Epithelial cell of proximal tubule (primary cell): Measurements from ENCODE around the gene ANXA2. TPM values are rescaled to one million over a fixed set of nuclear protein-coding genes. Genes with fewer than 3 reads are reported as not detected.
"Not testable (repeated sequence)": the region's sequence is repeated elsewhere in the genome, so short reads cannot be mapped to it uniquely, and the experiment has no call there.

ENCODE experiments used
- DNase-seq: peaks from one replicate; pipeline ENCODE4 v3.0.0-alpha.2; 2011; ENCODE audit warnings: low read depth
- H3K4me3 ChIP-seq: 2 replicates; pipeline ENCODE4 v1.5.1; 2011; ENCODE audit warnings: low read depth, mild to moderate bottlenecking, low read length
- total RNA-seq: library from RNA; depleted of rRNA; stranded (reverse); fragments of >200 nt; gene quantifications from 2 replicates; pipeline ENCODE4 v1.2.3, GENCODE V29; 2015
- TF ChIP-seq, protein P1 (sequence below): conservative IDR thresholded peaks from 2 replicates; pipeline ENCODE4 v1.5.1; 2012; ENCODE audit warnings: low read depth, mild to moderate bottlenecking, low read length

ANXA2 gene
- total RNA-seq, 1 donor from 2014 or later: 2,958 TPM

DNA sequence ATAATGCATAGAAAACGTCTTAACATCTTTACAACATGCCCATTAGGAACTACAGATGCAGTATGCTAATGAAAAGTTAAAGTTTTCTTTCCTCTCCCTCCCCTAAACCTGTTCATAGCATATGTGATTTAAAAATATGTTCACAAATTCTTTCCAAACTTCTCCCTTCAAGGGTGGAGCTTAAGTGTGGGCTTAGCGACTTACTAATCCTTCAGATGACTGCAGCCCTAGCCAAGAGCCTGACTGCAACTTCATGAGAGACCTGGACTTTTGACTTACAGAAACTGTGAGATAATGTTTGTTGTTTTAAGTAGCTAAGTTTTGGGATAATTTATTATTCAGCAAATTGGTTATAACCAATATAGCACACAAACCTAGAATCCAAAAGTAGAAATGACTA, 22.0 kb upstream of the ANXA2 start:
- TF ChIP-seq, protein P1, sequence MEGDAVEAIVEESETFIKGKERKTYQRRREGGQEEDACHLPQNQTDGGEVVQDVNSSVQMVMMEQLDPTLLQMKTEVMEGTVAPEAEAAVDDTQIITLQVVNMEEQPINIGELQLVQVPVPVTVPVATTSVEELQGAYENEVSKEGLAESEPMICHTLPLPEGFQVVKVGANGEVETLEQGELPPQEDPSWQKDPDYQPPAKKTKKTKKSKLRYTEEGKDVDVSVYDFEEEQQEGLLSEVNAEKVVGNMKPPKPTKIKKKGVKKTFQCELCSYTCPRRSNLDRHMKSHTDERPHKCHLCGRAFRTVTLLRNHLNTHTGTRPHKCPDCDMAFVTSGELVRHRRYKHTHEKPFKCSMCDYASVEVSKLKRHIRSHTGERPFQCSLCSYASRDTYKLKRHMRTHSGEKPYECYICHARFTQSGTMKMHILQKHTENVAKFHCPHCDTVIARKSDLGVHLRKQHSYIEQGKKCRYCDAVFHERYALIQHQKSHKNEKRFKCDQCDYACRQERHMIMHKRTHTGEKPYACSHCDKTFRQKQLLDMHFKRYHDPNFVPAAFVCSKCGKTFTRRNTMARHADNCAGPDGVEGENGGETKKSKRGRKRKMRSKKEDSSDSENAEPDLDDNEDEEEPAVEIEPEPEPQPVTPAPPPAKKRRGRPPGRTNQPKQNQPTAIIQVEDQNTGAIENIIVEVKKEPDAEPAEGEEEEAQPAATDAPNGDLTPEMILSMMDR: no peak
- no peak for DNase-seq
- H3K4me3 ChIP-seq: no peak overlapping the region

DNA sequence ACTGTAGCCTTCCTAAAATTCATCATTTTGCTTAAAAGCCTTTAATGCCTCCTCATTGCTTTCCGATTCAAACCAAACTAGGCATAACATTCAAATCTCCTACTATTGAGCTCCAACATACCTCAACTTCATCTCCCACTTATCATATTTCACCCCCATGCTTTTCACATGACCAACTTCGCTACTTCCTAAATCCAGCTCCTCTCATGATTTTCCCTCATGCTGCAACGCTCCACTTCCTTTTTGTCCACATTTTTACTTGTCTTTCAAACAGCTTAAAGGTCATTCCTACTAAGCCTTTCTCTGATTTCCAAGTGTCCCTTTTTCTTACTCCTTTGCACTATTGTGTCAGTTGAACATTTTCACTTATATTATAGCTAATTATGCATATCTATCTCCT, 20.3 kb upstream of the ANXA2 start:
- H3K4me3 ChIP-seq: no peak overlapping the region
- no peak for DNase-seq
- TF ChIP-seq, protein P1: no peak

DNA sequence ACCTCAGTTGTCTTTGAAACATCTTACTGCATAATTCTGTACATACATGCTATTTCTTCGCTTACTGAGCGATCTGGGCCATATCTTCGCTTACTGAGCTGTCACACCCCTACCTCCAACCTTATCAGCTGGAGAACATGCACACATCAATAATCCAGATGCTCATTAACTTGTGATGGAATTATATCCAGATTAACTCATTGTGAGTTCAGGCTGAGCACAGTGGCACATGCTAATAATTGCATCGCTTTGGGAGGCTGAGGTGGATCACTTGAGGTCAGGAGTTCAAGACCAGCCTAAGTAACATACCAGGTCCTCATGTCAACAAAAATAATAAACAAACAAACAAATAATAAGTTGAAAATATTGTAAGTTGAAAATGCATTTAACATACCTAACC, 19.3 kb upstream of the ANXA2 start:
- TF ChIP-seq, protein P1: no peak
- no peak overlapping the region for H3K4me3 ChIP-seq
- DNase-seq: no peak

DNA sequence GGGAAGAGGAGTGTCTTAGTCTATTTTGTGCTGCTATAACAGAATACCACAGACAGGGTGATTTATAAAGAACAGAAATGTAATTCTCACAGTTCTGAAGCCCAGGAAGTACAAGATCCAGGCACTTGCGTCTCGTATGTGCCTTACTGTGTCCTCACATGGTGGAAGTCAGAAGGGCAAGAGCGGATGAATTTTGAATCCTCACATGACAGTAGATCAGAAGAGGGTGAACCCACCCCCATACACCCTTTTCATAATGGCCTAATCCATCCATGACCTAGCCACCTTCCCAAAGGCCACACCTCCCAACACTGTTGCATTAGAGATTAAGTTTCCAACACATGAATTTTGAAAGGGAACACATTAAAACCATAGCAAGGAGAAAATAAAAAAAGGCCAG, 18.7 kb upstream of the ANXA2 start:
- TF ChIP-seq, protein P1: no peak
- H3K4me3 ChIP-seq: no peak overlapping the region
- no peak for DNase-seq

DNA sequence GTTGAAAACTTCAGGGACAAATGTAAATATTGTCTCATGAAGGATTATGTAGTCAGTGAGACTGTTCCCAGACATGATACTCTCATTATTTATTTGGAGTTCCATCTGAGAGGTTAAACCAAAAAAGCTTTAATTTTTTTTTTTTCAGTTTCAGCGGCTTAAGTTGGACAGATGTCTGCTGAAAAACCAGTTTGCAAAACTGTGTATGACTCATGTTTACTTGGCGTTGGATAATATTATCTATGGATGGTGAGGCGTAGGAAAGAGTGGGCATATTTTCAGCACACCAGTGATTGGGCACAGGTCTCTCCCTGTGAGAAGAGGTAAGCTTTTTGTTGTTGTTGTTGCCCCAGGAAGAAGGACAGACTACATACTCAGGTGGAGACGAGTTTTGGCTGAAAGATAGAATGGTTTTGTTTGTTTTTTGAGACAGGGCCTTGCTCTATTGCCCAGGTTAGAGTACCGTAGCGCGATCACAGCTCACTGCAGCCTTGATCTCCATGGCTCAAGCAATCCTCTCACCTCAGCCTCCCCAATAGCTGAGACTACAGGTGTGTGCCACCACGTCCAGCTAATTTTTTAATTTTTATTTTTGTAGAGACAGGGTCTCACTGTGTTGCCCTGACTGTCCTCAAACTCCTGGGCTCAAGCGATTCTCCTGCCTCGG, 16.4 kb upstream of the ANXA2 start:
- no peak overlapping the region for H3K4me3 ChIP-seq
- TF ChIP-seq, protein P1: no peak
- DNase-seq: no peak

DNA sequence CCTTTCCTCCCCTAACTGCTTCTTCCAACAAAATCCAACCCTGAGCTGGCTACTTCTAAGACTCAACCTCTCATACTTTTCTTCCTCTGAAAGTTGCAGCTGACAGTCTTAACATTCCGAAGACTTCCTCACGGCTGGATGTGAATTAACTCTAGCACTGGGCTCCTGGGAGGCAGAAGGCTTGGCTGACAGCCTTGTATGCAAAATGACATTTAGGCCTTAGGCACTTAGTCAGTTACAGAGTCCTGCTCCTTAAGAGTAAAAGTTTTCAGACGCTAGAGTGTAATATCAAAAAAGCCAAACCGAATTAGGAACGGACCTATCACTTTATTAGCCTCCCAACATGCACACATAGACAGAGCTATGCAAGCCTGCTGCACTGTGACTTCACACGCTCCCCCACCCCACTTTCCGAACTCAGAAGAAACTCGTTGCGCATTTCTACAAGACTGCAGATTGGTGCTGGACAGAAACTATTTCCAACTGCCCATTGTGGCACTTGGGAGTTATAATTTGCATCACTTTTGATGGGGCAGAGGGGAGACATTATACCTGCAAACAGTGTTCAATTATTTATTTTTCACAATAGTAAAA, 15.5 kb upstream of the ANXA2 start:
- TF ChIP-seq, protein P1: no peak
- no peak for DNase-seq

DNA sequence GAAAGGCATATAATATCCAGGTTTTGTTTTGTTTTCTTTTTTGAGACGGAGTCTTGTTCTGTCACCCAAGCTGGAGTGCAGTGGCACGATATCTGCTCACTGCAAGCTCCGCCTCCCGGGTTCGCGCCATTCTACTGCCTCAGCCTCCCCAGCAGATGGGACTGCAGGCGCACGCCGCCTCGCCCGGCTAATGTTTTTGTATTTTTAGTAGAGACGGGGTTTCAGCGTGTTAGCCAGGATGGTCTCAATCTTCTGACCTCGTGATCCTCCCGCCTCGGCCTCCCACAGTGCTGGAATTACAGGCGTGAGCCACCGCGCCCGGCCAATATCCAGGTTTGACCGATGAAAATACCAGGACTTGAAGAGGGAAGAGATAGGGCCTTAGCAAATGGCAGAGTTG, 15.0 kb upstream of the ANXA2 start:
- H3K4me3 ChIP-seq, DNase-seq: not testable (repeated sequence)

More for the DNA sequence above, 15.5 kb upstream of the ANXA2 start:
- no peak overlapping the region for H3K4me3 ChIP-seq
